GM18502 (cell line): ENCODE results near the gene PTEN.

Experiments used
- ATAC-seq: cut with Tn5 transposase; IDR thresholded peaks from one replicate; pipeline ENCODE4 v1.9.1; 2021; ENCODE audit warnings: mild to moderate bottlenecking; ENCODE audit not compliant: unreplicated experiment, poor library complexity

PTEN gene

DNA sequence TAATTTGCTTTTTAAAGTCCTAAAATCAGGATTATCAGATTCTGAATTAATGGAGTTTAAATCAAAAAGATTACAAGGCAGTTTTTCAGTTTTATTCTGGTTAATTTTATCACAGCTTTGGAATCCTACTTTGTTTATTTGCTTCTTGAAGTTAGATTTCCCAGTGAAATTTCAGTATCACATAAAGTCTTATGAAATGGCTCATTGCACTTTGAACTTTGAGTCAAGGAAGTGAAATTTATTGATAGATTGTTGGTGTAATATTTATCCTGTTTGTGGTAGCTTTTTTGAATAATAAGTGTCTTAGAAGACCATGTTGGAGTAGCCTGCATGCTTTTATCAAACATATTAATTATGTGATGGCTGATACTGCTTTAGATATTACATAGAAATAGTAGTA, 92.6 kb downstream of the PTEN start:
- ATAC-seq: no peak

DNA sequence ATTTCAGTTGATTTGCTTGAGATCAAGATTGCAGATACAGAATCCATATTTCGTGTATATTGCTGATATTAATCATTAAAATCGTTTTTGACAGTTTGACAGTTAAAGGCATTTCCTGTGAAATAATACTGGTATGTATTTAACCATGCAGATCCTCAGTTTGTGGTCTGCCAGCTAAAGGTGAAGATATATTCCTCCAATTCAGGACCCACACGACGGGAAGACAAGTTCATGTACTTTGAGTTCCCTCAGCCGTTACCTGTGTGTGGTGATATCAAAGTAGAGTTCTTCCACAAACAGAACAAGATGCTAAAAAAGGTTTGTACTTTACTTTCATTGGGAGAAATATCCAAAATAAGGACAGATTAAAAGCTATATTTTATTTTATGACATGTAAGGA, 94.3 kb downstream of the PTEN start:
- no peak for ATAC-seq

DNA sequence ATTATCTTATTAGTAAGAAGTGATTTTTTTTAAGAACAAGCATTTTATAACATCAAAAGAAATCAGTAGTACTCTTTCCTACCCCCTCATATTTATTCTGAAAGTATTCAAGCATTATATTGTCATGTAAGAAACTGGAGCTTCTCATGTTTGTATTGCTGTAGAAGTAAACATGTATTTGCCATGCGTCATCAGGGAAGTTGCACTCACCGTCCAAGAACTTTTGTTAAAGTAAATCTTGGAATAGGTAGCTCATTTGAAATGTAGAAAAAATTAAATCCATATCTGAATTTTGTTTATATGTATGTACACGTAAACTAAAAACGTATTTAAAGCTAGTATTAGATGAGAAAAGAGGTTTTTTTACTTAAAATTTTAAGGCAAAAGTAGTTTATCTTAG, 96.8 kb downstream of the PTEN start:
- no peak for ATAC-seq

DNA sequence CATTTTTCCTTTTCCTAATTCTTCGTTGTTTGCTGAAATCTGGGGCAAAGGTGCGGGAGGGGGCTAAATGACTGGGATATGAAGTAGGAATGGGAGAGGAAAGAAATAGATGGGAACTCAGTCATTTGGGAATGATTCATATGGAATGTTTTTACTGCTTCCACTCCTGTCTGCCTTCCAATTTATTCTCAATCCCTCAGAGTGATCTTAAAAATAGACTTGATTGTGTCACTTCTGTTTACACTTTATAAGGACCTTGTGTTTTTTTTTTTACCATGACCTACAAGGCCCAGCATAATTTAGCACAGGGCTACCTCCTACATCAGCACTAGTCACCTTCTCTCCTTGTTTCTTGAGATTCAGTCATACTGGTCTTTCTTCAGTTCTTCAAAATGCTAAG, 97.9 kb downstream of the PTEN start:
- no peak for ATAC-seq

DNA sequence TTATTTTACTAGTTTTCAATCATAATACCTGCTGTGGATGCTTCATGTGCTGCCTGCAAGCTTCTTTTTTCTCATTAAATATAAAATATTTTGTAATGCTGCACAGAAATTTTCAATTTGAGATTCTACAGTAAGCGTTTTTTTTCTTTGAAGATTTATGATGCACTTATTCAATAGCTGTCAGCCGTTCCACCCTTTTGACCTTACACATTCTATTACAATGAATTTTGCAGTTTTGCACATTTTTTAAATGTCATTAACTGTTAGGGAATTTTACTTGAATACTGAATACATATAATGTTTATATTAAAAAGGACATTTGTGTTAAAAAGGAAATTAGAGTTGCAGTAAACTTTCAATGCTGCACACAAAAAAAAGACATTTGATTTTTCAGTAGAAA, 103.0 kb downstream of the PTEN start:
- ATAC-seq: no peak

DNA sequence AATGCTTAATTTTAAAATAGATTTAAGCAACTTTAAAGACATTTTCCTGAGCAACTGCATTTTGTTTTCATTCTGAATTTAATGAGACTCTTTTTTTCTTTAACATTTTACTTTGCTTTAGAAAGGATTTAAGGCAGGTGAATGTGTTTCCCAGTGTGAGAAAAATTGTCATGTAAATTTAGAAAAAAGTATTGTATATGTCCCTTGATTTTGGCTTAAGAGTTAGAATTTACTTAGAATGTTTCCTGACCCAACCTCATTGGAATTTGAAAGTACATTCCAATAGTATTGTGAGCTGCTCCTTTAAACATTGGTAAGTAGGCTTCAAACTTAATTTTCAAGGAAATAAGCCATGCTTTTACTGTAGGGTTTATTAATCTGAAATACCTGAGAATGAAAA, 110.2 kb downstream of the PTEN start:
- no peak for ATAC-seq

DNA sequence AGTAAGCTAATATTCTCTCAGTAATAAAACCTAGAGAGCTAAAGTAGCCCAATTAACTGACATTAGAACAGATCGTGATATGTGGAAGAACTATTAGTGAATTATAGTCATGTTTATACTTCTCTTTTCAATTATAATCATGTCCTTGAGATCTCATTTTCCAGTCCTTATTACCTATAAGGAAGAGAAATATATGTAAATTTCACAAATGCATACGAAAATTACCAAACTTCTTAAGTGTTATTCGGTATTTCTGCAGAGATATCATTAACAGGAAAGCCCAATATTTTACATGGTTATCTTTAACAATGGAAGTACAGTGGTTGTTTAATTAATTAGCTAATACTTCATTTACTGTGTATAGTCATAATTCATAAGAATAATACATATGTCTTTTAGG, 110.7 kb downstream of the PTEN start:
- no peak for ATAC-seq

DNA sequence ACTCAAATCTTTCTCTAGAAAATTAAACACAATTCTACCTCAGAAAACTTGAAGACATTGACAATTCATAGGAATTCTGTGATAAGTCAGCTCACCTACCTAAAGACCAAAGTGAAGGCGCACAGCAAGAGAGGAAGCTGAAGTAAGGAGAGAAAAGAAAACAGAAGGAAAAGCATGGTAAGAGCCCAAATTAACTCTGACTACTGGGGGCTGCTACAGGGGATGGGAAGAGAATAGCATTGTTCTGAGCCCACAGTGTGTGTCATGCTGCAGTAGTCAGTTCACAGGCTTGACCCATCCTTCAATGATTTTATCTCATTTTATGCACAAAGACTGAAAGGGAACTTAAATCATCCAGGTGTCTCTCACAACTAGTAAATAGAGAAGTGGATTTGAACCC, 111.3 kb downstream of the PTEN start:
- no peak for ATAC-seq

DNA sequence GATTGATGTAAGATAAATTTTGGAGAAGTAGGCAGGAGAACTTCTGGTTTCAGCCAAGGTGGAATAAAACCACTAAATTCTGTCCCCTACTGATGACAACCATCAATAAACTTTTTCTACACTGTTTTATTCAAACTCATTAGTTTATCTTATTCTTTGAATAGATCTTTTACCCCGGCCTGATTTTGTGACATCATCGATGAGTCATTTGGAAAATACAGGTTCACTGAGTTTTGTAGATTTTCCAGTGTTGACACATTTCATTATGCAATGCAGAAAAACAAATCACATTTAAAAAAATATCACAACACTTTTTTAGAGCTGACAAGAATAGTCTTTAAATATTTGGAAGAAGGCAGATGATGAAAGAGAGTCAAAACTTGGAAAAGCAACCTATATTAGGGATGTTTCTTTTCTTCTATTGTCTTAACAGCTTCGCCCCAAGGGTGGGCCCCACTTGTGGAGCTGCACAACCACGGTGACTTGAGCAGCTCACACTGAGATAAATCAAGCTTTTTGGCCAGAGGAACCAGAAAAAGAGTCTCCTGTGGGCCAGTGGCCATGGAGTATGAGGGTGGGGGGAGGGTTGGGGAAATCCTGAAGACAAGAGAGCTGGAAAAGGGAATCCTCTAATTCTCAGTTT, 112.8 kb downstream of the PTEN start:
- no peak for ATAC-seq

DNA sequence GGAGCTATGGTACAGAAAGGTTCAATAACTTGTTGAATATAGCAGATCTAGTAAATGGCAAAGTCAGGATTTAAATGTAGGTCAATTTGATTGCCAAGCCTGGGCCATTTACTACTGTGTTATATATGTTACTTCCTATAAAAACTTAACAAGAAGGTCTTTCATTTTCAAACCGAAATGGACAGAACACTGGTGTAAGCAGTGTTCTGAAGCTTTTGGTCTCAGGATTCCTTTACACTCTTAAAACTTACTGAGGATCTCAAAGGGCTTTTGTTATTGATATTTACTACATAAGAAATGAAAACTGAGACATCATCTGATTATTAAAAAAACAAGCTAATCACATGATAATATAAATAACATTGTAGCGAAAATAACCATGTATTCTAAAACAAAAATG, 114.7 kb downstream of the PTEN start:
- ATAC-seq: no peak

DNA sequence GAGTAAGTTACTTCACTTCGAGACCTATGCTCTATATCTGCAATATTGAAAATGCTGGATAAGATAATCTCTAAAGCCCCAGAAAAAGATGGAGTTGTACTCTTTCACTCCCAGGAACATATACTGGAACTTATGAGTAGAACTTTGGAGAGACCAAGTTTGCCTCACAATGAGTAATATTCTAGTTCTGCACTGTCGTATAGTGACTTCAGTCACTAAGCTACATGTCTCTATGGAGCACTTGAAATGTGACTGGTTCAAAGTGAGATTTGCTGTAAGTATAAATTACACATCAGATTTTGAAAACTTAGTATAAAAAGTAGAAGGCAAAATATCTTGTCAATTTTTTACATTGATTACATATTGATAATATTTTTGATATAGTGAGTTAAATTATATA, 116.4 kb downstream of the PTEN start:
- ATAC-seq: no peak

DNA sequence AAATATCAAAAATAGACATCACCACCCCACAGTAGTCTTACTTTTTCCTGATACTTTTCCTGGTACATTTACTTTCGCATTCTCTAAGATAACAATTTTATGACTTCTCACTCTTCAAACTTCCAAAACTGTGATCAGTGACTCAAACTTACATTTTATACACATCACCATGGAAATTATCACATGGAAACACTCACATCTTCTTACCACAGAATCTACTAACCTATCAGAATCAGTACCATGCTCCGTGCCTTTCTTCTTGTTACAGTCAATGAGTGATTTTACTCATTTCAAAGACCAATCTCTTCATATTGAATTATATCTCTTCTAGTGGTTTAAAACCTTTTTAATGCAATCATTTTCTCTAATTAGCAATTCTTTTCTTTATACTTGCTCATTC, 120.3 kb downstream of the PTEN start:
- ATAC-seq: no peak

DNA sequence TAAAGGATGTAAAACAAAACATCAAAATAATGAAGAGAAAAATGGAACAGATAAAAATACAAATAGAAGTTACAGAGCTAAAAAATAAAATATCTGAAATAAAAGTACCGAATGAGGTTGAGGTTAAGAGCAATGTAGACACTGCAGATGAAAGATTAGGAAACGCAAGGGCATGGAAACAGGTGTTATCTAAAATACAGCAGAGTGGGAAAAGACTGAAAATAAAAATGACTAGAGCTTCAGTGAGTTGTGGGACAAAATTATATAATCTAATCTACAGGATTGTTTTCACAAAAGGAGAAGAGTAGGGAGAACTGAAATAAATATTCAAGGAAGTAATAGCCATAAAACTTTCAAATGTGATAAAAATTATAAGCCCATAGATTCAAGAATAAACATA, 123.8 kb downstream of the PTEN start:
- no peak for ATAC-seq

DNA sequence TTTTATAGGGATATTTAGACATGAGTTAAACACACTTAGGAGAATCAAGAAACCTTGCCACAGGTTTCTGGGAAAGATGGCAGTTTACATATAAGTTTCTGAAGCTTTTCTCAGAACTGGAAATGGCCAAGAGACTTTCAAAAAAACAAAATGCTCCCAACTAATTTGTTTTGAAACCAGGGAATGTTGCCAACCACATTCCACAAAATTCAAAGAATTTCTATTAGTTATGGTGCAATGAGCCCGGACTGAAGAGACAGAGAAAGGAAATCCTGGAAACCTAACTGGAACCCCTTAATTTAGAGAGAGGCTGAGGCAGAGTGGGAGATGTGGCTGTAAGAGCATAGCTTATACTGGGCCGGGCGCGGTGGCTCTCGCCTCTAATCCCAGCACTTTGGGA, 128.5 kb downstream of the PTEN start:
- no peak for ATAC-seq

DNA sequence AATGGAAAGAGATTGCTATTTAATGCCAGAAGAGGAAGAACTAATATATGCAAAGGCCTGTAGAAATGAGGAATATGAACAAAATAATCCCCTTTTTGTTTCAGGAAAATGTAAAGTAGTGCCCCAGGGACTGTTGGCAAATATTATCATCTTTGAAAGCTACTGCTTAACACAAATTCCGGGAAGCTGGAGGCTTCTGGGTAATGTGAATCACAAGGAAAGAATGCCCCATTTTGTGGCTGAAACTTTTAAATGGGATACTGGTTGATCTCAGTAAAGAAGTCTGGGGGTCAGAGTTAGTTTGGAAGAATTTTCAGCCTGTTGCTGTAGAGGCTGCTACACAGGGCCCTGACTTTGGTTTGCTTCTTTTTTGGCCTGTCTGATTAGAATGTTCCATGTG, 141.0 kb downstream of the PTEN start:
- ATAC-seq: no peak

DNA sequence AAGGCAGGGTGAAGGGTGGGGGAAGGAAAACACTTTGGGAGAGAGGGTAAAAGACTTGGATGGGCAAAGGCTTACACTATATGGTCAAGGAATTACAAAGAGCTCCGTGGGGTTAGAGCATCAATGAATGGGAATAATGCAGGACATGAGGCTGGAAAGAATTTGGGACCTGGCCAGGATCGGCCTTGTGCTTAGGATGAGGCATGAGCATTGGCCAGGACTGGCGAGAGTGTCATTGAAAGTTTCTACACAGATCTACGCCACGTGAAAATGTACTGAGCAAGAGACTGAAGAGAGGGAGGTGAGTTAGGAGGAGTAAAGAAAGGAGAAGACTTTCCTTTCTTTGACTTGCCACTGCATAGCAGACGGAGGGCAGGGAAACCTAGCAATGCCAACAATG, 142.8 kb downstream of the PTEN start:
- no peak for ATAC-seq

DNA sequence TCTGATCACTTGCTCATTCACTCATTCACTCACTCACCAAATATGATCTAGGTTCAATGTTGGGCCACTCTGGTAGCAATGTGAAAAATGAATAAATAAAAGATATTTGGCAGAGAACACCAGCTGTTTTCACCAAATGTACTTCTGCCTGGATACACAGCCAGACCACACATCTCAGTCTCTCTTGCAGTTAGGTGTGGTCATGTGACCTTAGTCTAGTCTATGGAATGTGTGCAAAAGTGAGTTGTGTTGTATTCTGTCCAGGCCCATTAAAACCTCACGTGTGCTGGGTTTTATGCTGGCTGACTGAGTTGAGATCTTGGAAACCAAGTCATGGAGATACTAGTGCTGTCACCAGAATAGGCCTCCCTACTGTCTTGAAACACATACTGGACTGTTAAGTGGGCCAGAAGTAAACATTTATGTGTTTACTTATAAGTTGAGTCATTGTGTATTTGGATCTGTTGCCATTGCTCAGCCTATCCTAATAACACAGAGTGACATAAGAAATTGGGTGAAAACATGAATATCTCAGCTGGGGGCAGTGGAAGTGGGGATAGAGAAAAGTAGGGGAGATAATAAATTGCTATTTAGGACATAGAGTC, 145.5 kb downstream of the PTEN start:
- ATAC-seq: no peak

DNA sequence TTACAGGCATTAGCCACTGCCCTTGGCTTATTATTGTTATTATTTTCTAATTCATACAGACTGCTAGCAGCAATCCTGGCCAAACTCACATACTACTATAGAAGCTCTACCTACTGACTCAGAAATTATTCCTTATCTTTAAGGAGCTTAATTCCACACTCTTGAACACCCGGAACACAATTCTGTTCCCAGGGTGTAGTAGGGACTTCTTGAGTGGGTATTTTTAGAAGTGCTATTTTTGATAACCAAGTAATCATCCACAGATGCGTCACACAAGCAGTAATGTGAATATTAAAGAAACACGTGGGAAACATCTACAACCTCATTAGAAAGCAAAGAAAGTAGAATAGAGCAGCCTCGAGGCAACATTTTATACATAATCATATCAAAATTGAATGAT, 149.2 kb downstream of the PTEN start:
- no peak for ATAC-seq

DNA sequence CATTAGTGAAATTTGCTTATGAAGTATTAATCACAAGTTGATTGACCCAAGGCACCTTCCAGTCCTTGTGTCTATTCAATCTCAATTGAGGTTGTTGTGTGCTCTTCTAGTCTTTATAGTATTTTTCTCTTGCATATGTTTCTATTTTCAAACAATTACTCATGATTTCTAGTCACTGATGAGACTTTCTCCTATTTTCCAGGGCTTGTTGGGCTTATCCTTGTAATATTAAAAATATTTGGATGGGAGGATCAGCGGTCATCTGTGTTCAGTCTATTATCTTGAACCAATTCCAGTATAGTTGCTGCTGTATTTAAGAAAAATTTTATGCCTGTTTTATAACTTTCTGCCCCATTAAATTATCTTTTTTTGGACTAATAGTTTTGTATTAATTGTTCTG, 154.4 kb downstream of the PTEN start:
- no peak for ATAC-seq

DNA sequence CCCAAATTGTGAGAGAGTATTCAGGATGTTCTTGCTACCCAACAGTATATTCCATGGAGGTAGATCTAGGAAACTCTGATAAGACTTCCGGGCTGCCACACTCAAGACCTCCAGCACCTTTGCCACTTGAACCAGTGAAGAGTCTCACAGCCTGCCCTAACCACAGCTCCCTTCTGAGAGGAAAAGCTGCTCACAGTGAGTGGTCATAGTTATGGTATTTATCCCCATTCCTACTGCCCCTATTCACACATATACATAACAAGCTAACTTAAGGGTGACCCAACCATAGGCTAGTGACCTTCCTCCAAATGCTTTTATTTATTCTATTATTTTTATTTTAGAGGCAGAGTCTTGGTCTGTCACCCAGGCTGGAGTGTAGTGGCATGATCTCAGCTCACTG, 156.3 kb downstream of the PTEN start:
- no peak for ATAC-seq
